Transverse colon (tissue), 3 donors: ENCODE data around the gene GNRHR.

Experiments
- POLR2A ChIP-seq: fragments of 450-650 bp; IDR thresholded peaks from one replicate; pipeline ENCODE4 v1.6.1; 2016; ENCODE audit warnings: antibody characterized with exemption, mild to moderate bottlenecking, moderate library complexity
- TF ChIP-seq, protein P1 (sequence below), 5 experiments: fragments of 200-600 bp in 3 of 5; fragments of 450-650 bp in 2 of 5; sonication (generic) in 3 of 5; IDR thresholded peaks; 1 replicate in 2 of 5; 2 replicates in 3 of 5; pipeline ENCODE4 v1.5.1; 2016 to 2017; ENCODE audit warnings: antibody characterized with exemption in 5 of 5, inconsistent platforms in 3 of 5, mild to moderate bottlenecking in 2 of 5, moderate library complexity in 1 of 5

DNA sequence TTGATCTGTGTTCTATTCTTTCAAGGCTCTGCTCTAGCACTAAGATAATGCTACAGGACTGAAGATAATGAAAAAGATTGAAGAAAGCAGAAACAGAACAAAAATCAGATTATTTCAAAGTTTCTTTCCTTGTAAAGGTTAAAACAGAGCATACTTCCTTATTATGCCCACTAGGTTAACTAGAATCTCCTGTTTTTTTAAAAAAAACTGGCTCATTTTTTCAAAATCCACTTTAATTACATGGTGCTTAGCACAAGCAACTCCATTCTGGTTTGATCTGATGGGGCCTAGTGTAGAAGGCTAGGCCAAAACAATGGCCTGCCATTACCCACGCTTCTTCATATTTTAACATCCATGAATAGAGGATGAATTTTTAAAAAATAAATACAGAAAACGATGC lies 52.0 kb downstream of the GNRHR start:
- TF ChIP-seq, protein P1, sequence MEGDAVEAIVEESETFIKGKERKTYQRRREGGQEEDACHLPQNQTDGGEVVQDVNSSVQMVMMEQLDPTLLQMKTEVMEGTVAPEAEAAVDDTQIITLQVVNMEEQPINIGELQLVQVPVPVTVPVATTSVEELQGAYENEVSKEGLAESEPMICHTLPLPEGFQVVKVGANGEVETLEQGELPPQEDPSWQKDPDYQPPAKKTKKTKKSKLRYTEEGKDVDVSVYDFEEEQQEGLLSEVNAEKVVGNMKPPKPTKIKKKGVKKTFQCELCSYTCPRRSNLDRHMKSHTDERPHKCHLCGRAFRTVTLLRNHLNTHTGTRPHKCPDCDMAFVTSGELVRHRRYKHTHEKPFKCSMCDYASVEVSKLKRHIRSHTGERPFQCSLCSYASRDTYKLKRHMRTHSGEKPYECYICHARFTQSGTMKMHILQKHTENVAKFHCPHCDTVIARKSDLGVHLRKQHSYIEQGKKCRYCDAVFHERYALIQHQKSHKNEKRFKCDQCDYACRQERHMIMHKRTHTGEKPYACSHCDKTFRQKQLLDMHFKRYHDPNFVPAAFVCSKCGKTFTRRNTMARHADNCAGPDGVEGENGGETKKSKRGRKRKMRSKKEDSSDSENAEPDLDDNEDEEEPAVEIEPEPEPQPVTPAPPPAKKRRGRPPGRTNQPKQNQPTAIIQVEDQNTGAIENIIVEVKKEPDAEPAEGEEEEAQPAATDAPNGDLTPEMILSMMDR (IDR thresholded peaks at IDR 0.05): no peak
- TF ChIP-seq POLR2A: no peak
